ENCODE measurements around the gene MAS1.

- TF ChIP-seq POLR2AphosphoS5 (IDR thresholded peaks at IDR 0.05; ENCODE audit: low read depth, low read length), result no peak
- no peak for TF ChIP-seq POLR2A (IDR thresholded peaks at IDR 0.05; ENCODE audit: low read depth, low read length)
Observed at GRCh38 chr6:159931846-159932245, 41.1 kb downstream of the MAS1 start.

Measured in GM12892 (cell line).